ENCODE data around the gene KCNK3.

KCNK3 gene

DNA sequence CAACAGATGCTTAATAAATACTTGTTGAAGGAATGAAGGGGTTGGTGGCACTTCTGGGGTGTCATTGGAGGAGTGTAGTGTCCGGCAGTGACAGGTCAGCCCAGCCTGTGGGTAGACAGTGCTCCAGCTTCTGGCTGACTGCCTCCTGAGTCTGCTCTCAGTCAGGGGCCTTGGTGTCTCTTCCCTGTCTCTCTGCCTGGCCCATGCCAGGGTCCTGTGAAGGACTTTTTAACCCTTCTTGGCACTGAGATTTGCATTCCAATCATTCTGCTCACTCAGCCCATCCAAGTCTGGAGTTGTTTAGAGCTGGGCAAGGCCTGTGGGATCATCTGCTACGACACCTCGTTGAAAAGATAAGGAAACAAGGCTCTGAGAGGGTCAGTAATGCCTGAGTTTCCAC, 1.4 kb upstream of the KCNK3 start:
- no peak for DNase-seq (ENCODE audit: low read depth)

DNA sequence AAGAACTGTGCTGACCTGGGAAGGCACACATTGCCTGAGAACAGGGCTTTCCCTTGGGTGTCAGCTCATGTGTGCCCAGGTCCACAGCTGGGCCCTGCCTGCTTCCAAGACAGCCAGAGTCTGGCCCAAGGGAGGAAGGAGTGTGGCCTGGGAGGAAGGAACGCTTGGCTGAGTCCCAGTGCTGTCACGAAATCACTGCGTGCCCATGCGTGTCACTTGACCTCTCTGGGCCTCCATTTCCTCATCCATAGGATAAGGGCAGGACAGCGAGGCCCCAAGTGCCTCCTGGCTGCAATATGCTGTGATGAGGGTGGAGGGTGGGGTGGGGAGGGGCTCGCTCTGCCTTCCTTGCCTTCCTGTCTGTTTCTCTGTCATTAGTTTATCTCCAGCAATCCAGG, 642 bp upstream of the KCNK3 start:
- DNase-seq (ENCODE audit: low read depth), result no peak

DNA sequence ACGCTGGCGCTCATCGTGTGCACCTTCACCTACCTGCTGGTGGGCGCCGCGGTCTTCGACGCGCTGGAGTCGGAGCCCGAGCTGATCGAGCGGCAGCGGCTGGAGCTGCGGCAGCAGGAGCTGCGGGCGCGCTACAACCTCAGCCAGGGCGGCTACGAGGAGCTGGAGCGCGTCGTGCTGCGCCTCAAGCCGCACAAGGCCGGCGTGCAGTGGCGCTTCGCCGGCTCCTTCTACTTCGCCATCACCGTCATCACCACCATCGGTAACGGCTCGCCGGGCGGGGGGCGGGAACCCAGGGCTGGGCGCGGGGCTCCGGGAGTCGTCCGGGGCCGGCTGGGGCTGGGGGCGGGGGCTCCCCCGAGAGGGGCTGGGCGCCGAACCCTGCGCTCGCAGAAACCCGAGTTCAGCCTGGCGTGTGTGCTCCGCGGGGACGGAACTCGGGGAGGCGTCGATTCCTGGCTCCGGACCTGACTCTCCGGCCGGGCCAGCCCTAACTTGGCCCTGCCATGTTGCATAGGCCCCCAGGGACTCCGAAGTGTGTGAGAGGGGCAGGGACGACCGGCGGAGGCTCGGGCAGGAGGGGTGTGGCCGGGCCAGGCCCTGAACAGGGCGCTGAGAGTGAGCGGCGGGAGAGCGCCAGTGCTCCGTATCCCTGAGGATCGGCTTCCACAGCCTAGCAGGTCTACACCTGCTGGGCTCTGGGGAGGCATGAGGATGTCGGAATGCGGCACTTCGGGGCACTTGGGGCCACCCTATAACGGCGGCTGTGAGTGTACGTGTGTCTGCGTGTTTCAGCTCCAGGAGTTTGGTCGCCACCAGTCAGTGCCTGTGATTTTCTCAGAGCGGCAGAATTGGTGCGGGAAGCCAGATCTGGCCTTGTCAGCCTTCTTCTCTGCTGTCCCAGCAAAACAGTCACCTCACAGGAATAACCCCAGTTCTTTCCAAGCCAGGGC, 651 bp downstream of the KCNK3 start:
- no peak for DNase-seq (ENCODE audit: low read depth)

DNA sequence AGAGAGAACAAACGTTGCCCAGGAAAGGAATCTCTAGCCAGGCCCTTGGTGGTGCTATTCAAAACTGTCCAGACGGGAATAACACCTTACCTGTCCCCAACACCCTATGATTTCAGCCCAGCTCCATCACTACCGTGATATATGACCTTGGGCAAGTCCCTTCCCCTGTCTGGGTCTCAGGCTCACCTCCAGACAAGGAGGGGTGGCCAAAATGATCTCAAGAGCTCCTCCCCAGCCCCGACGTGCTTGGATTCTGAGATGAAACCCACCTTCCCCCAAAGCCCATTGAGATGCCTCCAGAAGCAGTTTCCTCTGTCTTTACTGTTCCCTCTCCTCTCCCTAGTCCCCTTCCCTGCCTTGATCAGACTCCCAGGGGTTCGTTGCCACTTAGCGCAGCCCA, 1.5 kb downstream of the KCNK3 start:
- no peak for DNase-seq (ENCODE audit: low read depth)

DNA sequence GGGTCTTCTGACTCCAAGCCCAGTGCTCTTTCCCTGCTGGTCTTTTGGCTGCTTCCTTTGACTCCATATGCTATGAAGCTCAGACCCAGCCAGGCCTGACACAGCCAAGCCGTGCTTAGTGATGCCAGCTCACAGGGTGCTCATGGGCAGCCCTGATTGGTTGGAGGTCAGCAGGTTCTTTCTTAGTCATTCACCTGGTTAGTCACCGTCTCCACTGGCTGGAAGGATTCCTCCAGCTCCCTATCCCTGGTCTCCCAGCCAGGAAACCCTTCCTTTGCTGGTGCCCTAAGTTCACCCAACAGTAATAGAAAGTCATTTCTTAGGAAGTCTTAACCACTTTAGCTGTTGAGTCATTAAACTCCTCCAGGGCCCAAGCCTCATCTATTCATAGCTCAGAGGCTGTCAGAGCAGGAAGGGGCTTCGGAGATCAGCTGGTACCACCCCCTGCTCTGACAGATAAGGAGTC, 3.9 kb downstream of the KCNK3 start:
- no peak for DNase-seq (ENCODE audit: low read depth)

DNA sequence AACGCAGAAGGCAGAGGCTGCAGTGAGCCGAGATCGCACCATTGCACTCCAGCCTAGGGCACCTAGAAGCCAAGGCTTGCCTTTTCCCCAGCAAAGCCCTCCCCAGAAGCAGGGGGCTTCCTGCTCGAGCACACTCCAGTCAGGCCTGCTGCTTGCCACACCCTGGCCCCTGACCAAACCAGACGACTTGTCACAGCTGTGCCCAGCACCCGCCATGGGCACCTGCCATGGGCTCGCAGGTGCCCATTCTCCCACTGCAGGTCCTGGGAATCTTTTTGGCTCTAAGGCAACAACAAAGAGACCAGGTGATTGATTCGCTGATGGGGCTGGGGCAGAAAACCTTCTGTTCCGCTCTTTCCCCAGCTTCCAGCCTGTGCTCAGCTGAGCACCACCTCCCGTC, 4.9 kb downstream of the KCNK3 start:
- no peak for DNase-seq (ENCODE audit: low read depth)

DNA sequence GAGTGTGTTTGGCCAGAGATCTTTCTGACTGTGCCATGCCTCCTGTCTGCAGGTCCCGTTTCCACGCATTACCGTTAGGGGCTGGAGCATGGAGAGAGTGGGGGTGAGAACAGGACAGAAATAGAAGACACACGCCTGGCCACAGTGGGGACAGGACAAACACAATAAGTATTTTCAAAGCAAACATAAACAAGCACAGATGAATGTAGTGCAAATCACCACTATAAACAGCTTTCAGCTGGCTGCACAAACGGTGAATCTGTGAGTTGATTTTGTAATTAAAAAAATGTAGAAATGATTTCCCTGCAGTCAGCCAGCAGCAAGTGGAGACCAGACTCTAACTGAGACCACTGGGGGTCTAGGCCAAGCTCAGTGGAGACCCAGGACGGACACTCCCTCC, 6.8 kb downstream of the KCNK3 start:
- DNase-seq (ENCODE audit: low read depth), result no peak

DNA sequence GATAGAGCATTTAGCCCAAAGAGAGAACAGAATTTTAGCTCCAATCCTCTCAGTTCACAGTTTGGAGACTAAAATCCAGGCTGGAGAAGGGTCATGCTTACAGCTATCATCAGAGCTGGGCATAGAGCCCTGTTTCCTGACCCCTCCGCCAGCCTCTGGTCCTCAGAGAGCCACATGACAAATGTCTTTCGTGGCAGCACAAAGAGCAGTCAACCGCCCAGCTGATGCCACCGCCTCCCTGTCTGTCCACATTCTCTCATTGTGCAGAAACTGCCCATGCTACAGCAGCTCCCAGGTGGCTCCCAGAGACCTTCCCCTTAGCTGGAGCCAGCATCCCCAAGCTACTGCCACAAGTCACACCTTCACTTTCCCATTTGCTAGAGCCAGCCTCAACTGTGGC, 7.6 kb downstream of the KCNK3 start:
- no peak for DNase-seq (ENCODE audit: low read depth)

DNA sequence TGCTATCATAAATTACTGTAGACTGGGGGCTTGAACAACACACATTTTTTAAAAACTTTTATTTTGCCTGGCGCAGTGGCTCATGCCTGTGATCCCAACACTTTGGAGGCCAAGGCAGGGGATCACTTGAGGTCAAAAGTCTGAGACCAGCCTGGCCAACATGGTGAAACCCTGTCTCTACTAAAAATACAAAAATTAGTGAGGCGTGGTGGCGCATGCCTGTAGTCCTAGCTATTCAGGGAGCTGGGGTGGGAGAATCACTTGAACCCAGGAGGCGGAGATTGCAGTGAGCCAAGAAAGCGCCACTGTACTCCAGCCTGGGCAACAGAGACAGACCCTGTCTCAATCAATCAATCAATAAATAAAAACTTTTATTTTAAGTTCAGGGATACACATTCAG, 9.1 kb downstream of the KCNK3 start:
- DNase-seq (ENCODE audit: low read depth), result no peak

DNA sequence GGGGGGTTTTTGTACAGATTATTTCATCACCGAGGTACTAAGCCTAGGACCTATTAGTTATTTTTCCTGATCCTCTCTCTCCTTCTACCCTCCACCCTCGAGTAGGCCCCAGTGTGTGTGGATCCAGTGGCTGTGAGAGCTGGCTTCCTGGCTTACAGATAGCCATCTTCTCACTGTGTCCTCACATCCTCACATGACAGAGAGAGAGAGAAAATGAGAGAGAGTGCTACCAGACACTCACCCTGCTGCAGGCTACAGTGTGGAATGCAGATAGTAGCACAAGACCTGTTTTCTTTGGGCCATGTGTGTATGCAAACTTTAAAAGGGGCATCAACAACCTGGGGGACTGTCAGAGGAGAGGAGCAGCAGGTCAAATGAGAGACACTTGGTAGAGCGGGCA, 9.5 kb downstream of the KCNK3 start:
- no peak for DNase-seq (ENCODE audit: low read depth)

DNA sequence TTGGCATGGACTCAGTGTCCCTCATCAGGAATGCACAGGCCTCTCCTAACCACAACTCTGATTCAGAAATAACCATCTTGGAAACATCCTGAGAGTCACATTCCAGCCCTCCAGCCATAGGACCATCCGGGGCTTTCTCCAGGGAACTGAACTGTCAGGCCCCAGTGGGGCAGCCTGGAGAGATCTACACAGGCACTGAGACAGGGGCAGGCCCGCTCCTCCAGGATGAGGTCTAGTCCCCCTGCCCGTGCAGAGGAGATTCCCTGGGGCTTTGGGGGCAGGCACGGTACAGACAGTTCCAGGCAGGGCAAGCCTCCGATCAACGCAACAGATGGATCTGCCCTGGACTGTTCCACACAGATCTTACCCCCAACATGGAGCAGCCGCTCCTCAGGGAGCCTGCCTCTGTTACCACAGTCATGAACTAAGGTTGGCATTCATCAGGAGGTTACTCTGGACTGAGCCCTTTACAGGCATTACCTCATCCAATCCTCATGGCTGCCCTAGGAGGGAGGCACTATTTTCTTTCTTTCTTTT, 12.0 kb downstream of the KCNK3 start:
- no peak for DNase-seq (ENCODE audit: low read depth)

DNA sequence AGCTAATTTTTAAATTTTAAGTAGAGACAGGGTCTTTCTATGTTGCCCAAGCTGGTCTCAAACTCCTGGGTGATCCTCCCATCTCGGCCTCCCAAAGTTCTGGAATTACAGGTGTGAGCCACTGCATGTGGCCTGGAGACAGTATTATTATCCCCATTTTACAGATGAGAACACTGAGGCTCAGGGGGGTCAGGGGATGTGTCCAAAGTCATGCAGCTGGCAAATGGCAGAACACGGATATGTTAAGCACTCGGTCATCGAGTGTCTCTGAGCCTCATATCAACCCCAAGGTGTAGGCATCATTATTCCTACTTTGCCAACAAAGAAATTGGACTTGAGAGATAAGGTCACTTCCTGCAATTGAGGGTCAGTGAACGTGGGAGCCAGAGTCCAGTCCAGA, 12.6 kb downstream of the KCNK3 start:
- no peak for DNase-seq (ENCODE audit: low read depth)

DNA sequence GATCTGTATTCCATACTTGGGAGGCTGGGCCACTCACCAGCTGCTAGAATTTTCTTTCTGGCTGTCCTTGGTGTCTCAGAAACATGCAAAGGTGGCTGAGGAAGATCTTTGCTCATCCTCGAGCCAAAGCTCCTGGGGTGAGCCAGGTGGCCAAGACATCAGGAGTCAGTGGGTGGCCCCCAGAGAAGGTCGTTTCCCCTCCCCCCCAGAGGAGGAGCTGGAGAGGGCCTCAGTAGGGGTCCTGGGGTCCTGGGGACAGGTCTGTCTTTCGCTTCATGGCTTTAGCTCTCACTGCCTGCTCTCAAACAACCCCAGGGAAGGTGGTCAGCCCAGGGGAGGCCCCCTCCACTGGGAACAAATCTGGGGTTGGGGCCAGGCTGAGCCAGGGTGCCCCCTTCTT, 13.6 kb downstream of the KCNK3 start:
- no peak for DNase-seq (ENCODE audit: low read depth)

DNA sequence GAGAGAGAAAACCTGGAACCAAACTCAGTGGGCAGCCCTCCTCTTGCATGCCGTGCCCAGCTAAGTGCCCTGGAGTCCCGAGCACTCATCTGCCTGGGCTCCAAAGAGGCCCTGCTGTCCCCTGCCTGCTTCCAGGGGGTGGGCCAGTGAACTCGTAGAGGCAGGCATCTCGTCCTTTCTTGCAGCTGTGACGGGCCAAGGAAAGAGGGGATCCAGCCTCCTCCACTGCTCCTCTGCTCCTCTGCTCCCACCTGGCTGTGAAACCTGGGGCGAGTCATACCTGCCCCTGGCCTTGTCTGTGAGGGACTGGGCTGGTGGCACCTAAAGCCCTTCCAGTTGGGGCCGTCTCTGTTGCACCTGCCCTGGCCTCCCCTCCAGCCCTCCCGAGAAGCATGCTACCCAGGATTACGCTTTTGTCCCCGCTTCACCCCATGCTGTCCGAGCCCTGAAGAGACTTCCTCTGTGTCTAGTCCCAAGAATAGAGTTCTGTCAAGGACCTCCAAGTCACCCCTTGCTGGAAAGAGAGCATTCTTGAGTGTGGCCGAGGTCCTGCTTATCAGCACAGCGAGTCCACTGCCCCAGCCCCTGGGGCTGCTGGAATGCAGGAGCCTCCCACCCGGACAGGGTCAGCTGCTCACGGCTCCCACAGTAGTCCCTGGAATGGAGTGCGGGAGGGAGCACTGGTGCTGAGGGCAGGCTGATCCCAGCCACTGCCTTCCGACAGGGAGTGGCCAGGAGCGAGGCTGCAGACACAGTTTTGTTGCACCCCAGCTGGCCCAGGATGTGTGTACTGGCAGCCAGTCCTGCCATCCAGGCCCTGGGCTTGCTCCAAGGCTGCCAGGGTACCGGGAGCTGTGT, 14.3 kb downstream of the KCNK3 start:
- DNase-seq (ENCODE audit: low read depth), result no peak

DNA sequence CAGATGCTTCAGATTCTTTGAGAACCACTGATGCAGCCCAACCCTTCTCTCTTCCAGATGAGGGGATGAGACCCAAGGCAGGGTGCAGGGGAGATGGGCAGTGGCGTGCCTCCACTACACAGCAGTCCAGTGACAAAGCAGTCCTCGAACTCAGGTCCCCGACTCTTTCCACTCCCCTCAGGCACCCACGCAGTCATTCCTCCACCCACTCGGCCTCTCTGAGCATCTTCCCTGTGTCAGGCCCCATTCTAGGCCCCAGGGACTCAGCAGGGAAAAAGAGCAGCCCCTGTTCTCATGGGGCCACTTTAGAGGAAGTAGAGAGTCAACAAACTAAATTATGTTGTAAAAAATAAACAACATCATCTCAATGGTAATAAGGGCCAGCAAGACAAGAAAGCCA, 15.2 kb downstream of the KCNK3 start:
- no peak for DNase-seq (ENCODE audit: low read depth)

DNA sequence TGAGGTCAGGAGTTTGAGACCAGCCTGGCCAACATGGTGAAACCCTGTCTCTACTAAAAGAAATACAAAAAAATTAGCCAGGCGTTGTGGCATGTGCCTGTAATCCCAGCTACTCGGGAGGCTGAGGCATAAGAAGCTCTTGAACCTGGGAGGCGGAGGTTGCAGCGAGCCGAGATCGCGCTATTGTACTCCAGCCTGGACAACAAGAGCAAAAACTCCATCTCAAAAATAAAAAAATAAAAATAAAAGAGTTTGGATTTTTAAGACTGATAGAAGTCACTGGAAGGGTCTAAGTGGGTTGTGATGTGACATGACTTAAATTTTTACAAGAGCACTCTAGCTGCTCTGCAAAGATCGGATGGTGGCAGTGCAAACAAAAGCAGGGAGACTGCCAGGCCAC, 15.9 kb downstream of the KCNK3 start:
- DNase-seq (ENCODE audit: low read depth), result no peak

DNA sequence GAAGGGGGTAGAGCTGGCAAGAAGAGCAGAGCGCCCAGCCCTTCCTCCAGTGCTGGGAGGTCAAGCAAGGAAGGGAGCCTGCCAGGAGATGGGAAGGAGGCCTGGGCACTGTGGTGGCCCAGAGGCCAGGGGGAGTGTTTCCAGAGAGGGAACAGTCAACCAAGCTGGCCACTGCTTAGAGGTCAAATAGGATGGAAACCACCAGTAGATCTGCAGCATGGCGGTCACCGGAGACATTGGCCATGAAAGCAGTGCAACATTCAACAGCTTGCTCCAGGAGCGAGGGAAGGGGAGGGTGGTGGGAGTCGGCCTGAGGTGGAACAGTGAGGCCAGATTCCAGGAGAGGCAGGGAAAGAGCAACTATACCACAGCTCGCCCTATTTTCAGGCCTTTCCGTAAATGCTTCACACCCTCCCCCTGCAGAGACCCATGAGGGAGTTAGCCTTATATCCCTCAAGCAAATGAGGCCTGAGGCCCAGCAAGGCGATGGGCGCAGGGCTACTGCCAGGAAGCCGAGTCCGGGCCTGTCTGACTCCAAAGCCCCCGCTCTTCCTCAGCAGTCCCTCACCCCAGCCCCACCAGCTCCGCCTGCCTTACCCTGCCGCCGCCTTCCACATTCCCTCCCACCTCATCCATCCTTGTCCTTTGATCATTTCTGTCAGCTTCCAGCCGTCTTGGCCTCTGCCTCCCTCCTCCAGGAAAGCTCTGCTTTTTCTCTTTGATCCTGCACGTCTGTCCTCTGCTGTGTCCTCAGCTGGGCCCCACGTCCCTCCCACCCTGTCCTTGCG, 17.0 kb downstream of the KCNK3 start:
- DNase-seq (ENCODE audit: low read depth), result no peak

DNA sequence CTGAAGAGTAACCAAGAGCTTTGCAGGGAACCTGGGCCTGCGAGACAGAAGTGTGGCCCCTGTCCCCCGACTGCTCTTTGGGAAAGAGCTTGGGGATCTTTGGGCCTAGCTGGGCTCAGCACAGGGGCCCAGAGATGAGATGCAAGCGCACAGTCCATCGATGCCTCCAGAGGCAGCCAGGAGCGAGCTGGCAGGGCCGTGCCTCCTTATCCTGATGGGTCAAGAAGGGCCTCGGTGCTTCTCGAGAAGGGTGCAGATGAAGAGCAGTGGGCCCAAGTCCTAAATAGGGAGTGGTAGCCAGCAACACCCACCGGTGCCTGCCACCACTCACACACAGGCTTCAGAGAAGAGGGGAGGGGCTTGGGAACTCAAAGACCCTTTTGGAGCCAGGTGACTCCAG, 17.6 kb downstream of the KCNK3 start:
- no peak for DNase-seq (ENCODE audit: low read depth)

DNA sequence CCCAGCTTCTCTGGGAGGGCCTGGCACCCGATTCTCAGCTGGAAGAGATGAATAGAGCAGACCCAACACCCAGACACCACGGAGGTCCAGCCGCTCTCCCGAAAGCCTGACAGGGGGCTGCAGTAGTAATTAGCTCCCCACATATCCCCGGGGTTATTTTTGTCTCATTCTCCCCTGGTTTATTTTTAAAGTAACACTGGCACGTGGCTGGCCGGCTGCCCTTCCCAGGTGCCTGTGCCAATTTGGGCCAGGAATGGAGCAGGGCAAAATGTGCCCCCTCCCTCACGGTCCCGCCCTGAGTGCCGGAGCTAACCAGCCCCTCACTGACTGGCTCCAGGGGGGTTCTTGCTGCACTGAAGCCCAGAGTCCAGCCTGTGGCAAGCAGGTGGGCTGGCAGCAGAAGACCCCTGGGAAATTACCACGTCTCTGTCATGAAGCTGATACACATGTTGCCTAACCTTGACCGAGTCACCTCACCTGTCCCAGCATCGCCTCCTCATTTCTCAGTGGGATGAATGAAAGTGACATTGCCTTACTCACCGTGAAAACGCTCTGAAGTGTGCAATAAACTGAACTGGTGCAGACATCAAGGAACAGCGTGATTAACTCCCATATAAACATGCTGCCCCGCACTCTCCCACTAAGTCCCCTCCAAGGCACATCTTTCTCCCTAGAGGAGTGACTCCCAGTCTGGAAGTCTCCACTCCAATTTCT, 18.4 kb downstream of the KCNK3 start:
- no peak for DNase-seq (ENCODE audit: low read depth)

DNA sequence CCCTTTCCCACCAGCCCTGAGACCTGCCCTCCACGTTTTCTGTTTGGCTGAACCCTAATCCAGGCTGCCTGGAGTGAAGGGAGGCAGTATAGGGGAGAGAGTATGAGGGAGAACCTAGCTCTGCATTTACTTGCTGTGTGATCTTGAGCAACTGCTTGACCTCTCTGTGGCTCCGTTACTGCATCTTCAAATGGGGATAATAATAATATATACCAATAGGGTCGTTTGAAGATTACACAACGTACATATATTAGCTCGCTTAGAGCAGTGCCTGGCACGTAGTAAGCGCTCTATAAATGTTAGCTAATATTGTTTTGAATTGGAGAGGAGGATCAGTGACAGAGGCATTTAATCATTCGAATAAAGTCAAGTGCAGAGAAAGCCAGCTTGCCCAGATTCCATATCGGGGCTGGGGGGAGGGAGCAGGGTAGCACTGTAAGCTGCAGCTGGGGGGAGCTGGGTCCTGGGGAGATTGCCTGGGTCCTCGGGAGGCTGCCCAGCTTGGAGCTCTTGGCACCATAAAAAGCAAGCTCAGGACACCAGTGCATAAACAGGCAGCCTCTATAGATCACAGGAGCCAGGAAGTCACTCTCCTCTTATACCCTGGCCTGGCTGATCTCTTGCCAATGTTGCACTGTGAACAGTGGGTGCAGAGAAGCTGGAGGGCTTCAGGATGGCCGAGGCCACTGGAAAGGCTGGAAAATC, 19.1 kb downstream of the KCNK3 start:
- DNase-seq (ENCODE audit: low read depth), result no peak

Measured in stimulated activated CD8-positive, alpha-beta memory T cell treated with anti-CD3 and anti-CD28 coated beads, Interleukin-12 subunit alpha, Interleukin-12 subunit beta, amount 100 ng/mL, for 4 hours (primary cell).